NT2/D1 (cell line): ENCODE measurements around the gene LRG1.

Experiments
- YY1 ChIP-seq: IDR thresholded peaks from 2 replicates; pipeline ENCODE4 v1.6.1; 2011; ENCODE audit not compliant: insufficient read length, insufficient read depth
- ZNF274 ChIP-seq: IDR thresholded peaks from 2 replicates; pipeline ENCODE4 v1.6.1; 2011; ENCODE audit warnings: mild to moderate bottlenecking, low read depth, low read length

GRCh38 chr19:4538601-4538954 is 1.3 kb downstream of the LRG1 start:
- TF ChIP-seq ZNF274: no peak
- no peak for TF ChIP-seq YY1
